Right lobe of liver (tissue), 6 donors: ENCODE measurements around the gene NRXN3. TPM values are rescaled to one million over a fixed set of nuclear protein-coding genes. Genes with fewer than 3 reads are reported as not detected.

ENCODE experiments used
- ATAC-seq, 4 donors: fragments of 200-7000 bp; cut with Tn5 transposase; one replicate each; pipeline ENCODE4 v1.9.1; 2020; ENCODE audit warnings: mild to moderate bottlenecking in 4 of 4, moderate library complexity in 4 of 4
- DNase-seq, 3 donors: peaks; one replicate each; pipeline ENCODE4 v3.0.0-alpha.2; 2020
- H3K27ac ChIP-seq, 3 donors: fragments of 200-600 bp; one replicate each; pipeline ENCODE4 v1.8.0; 2022
- H3K27me3 ChIP-seq, 2 donors: fragments of 200-600 bp; one replicate each; pipeline ENCODE4 v1.8.0; 2022
- H3K36me3 ChIP-seq, 4 donors: fragments of 200-600 bp; sonication (generic) in 1 of 4; one replicate each; pipeline versions ENCODE4 v1.5.1 to v1.8.0; 2017 to 2022; ENCODE audit warnings: control low read depth in 1 of 4
- H3K4me1 ChIP-seq, 4 donors: fragments of 200-600 bp; sonication (generic) in 1 of 4; one replicate each; pipeline versions ENCODE4 v1.5.1 to v1.8.0; 2017 to 2022; ENCODE audit warnings: control low read depth in 1 of 4
- H3K4me3 ChIP-seq, 3 donors: fragments of 200-600 bp; one replicate each; pipeline ENCODE4 v1.8.0; 2022
- H3K9me3 ChIP-seq, 4 donors: fragments of 200-600 bp; sonication (generic) in 1 of 4; one replicate each; pipeline versions ENCODE4 v1.5.1 to v1.8.0; 2017 to 2022; ENCODE audit warnings: control low read depth in 1 of 4
- CTCF ChIP-seq, 4 donors: fragments of 200-600 bp in 3 of 4; fragments of 450-650 bp in 1 of 4; IDR thresholded peaks; one replicate each; pipeline versions ENCODE4 v1.5.1 to v1.8.0; 2016 to 2022; ENCODE audit warnings: antibody characterized with exemption in 4 of 4, mild to moderate bottlenecking in 2 of 4
- POLR2A ChIP-seq: fragments of 450-650 bp; IDR thresholded peaks from one replicate; pipeline ENCODE4 v1.6.1; 2017; ENCODE audit warnings: antibody characterized with exemption, mild to moderate bottlenecking
- WGBS: methylation state at CpG from one replicate; pipeline ENCODE4 v1.1.6; 2018; ENCODE audit warnings: low coverage, low lambda C conversion rate; ENCODE audit not compliant: insufficient coverage; ENCODE audit errors: missing lambda C conversion rate; 5-methylcytosine and 5-hydroxymethylcytosine counted together
- intact Hi-C, 2 donors: fragments of 100-400 bp; cut with DNase I; formaldehyde crosslinking; loops; one replicate each; pipeline versions ENCODE4 v1.11.2 to v1.14.1; 2022
- total RNA-seq, 6 experiments: library from RNA; depleted of rRNA in 2 of 6; stranded (reverse); fragments of >200 nt in 2 of 6; fragmentation: NEBNext Ultra II Directional in 3 of 6; extraction: Animal tissue kit (Norgen Biotek cat#: 25700) in 3 of 6; gene quantifications; one replicate each; pipeline versions ENCODE4 v1.1.0 to v1.2.4, GENCODE V29; 2016 to 2023
- donor health status: DM: no; HTN: yes; CAD: no.
- donor health status: DM: no; HTN: no; CAD: no.
- donor health status: DM: no; HTN: no; CAD: no.
- donor health status: DM: no; HTN: yes; CAD: no.
- donor health status: DM: no; HTN: yes; CAD: no.

Gene NRXN3
- total RNA-seq, 6 experiments from 2014 or later = 0.06 to 0.51 (median 0.23) TPM; not detected in 1

GRCh38 chr14:78451319-78451695 lies 281.1 kb downstream of the NRXN3 start:
- DNase-seq (no peak), ATAC-seq (no peak)
- TF ChIP-seq POLR2A = no peak
- no peak for TF ChIP-seq CTCF (IDR thresholded peaks at IDR 0.05)
- Histone ChIP-seq H3K4me1 (no peaks in the 10 kb centered on the region), H3K27me3 (no peaks in the 10 kb centered on the region), H3K4me3 (no peak overlapping the region), H3K36me3 (no peaks in the 10 kb centered on the region), H3K27ac (no peak overlapping the region), H3K9me3 (no peaks in the 10 kb centered on the region)
- 36% methylated on average over 2 of the region's 2 CpGs for WGBS
- intact Hi-C loops = no loop called here

GRCh38 chr14:78455896-78456435 lies 285.8 kb downstream of the NRXN3 start:
- TF ChIP-seq POLR2A = no peak
- TF ChIP-seq CTCF (IDR thresholded peaks at IDR 0.05) = no peak
- no peak for DNase-seq
- no peak overlapping the region for H3K4me3 ChIP-seq
- intact Hi-C loops = no loop called here
- no peaks in the 10 kb centered on the region for H3K36me3 ChIP-seq
- H3K9me3 ChIP-seq = no peaks in the 10 kb centered on the region
- H3K27me3 ChIP-seq = no peaks in the 10 kb centered on the region
- H3K27ac ChIP-seq = no peak overlapping the region
- no peaks in the 10 kb centered on the region for H3K4me1 ChIP-seq
- ATAC-seq = no peak
- WGBS = 30% methylated on average over 6 of the region's 6 CpGs

- ATAC-seq (no peak), DNase-seq (no peak)
- H3K36me3 ChIP-seq = no peaks in the 10 kb centered on the region
- TF ChIP-seq CTCF (IDR thresholded peaks at IDR 0.05) (no peak), POLR2A (no peak)
- H3K27me3 ChIP-seq = no peaks in the 10 kb centered on the region
- intact Hi-C loops = no loop called here
- no peaks in the 10 kb centered on the region for H3K9me3 ChIP-seq
- no peaks in the 10 kb centered on the region for H3K4me1 ChIP-seq
- no peak overlapping the region for H3K27ac ChIP-seq
- no peak overlapping the region for H3K4me3 ChIP-seq
These were observed 299.8 kb downstream of the NRXN3 start for GRCh38 chr14:78469947-78470346.

- 30% methylated on average over 5 of the region's 5 CpGs for WGBS
- no peak overlapping the region for H3K4me3 ChIP-seq
- intact Hi-C loops = no loop called here
These were observed 309.1 kb downstream of the NRXN3 start for GRCh38 chr14:78479127-78479780.

More at GRCh38 chr14:78479127-78479780, 309.1 kb downstream of the NRXN3 start:
- Histone ChIP-seq H3K36me3 (no peaks in the 10 kb centered on the region), H3K9me3 (no peaks in the 10 kb centered on the region), H3K27ac (no peak overlapping the region), H3K4me1 (no peaks in the 10 kb centered on the region), H3K27me3 (no peaks in the 10 kb centered on the region)
- ATAC-seq (no peak), DNase-seq (no peak)
- TF ChIP-seq CTCF (IDR thresholded peaks at IDR 0.05) (no peak), POLR2A (no peak)
